Activated T-cell treated with anti-CD3 and anti-CD28 coated beads, Interleukin-2, amount 50 U/mL, for 72 hours (primary cell): Measurements from ENCODE around the gene CEND1. TPM values are rescaled to one million over a fixed set of nuclear protein-coding genes. Genes with fewer than 3 reads are reported as not detected.
A peak's percentile ranks its signal among the peaks of the same experiment; 100 is the strongest.

Experiments
- ATAC-seq, 2 donors: fragments of 150-1000 bp; cut with Tn5 transposase; replicated peaks in 1 of 2; 2 replicates each; pipeline ENCODE4 v1.10.0; 2021; ENCODE audit warnings: moderate library complexity in 2 of 2, mild to moderate bottlenecking in 1 of 2
- DNase-seq, 2 donors: peaks; one replicate each; pipeline ENCODE4 v3.0.0; 2021 to 2022; ENCODE audit warnings: mixed read lengths in 1 of 2
- H3K27ac Mint-ChIP-seq: one replicate; pipeline ENCODE4 v1.8.0; 2022; ENCODE audit warnings: mild to moderate bottlenecking, moderate library complexity, mixed read lengths
- H3K27me3 Mint-ChIP-seq: one replicate; pipeline ENCODE4 v1.8.0; 2022; ENCODE audit warnings: low read depth, mixed read lengths
- H3K36me3 Mint-ChIP-seq, 2 donors: one replicate each; pipeline ENCODE4 v1.8.0; 2022; ENCODE audit warnings: mixed read lengths in 2 of 2, mild to moderate bottlenecking in 1 of 2; ENCODE audit not compliant: insufficient read depth in 2 of 2
- H3K4me1 Mint-ChIP-seq: one replicate; pipeline ENCODE4 v1.8.0; 2022; ENCODE audit warnings: low read depth, mixed read lengths
- H3K4me3 Mint-ChIP-seq, 2 donors: one replicate each; pipeline ENCODE4 v1.8.0; 2022; ENCODE audit warnings: mild to moderate bottlenecking in 2 of 2, mixed read lengths in 2 of 2, moderate library complexity in 2 of 2
- H3K9me3 Mint-ChIP-seq, 2 donors: one replicate each; pipeline ENCODE4 v1.8.0; 2022; ENCODE audit warnings: mixed read lengths in 2 of 2
- total RNA-seq, 2 donors: library from RNA; stranded (reverse); gene quantifications; one replicate each; pipeline ENCODE4 v1.2.3, GENCODE V29; 2022

CEND1 gene
- 1 to 10 TPM; 1.4 to 1.6 TPM for total RNA-seq

DNA sequence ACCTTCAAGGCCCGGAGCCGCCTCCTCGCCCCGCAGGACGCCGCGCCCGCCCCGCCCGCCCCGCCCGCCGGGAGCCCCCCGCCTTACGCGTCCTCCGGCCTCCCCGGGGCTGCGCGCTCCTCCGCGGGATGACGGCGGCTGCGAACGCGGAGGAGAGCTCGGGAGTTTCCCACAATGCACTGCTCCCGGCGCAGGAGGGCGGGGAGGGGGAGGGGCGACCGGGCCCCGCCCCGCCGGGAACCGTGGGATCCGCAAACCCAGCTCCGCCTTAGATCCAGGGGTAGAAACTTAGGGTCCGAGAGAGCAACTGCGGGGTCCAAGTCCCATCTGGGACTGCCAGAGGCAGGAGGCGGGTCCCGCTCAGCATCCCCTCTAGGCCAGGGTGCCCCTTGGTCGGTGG, at the start of gene CEND1:
CEND1 (minus strand) TSS at position 148 of the 400 bp plus-strand sequence. CDS start 1,514 bp downstream, outside the sequence.
- peaks cover 0 to 1% of the 10 kb centered on the region in 2 donors for H3K36me3 Mint-ChIP-seq
- H3K9me3 Mint-ChIP-seq = no peaks in the 10 kb centered on the region
- ATAC-seq (peak; percentile 54 to 66), DNase-seq (peak; percentile 52 to 63)
- no peak within 1 kb of the TSS for H3K27ac Mint-ChIP-seq
- H3K4me3 Mint-ChIP-seq = peak within 1 kb of the TSS; percentile 36 to 56
- no peaks in the 10 kb centered on the region for H3K4me1 Mint-ChIP-seq
- H3K27me3 Mint-ChIP-seq = no peaks in the 10 kb centered on the region

DNA sequence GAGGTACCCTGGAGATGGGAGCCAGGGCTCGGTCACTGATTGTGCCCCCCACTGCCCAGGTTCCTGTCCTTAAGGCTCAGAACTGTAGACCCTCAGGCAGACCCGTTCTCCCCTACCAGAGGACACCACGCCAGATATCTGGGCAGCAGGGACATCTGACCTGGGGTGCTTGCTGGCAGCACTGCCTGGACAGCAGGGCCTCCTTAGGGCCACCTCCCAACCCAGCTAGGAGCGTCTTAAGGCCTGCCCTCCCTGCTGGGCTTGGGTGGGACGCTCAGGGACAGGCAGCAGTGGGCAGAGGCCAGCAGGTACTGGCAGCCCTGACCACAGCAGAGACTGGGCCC, 49.4 kb upstream of the CEND1 start:
- Mint-ChIP-seq H3K27ac (no peak overlapping the region), H3K9me3 (no peaks in the 10 kb centered on the region), H3K36me3 (peaks cover 0 to 4% of the 10 kb centered on the region in 2 donors), H3K4me1 (peaks cover 25% of the 10 kb centered on the region), H3K27me3 (no peaks in the 10 kb centered on the region), H3K4me3 (no peak overlapping the region)
- no peak for DNase-seq
- no peak for ATAC-seq

DNA sequence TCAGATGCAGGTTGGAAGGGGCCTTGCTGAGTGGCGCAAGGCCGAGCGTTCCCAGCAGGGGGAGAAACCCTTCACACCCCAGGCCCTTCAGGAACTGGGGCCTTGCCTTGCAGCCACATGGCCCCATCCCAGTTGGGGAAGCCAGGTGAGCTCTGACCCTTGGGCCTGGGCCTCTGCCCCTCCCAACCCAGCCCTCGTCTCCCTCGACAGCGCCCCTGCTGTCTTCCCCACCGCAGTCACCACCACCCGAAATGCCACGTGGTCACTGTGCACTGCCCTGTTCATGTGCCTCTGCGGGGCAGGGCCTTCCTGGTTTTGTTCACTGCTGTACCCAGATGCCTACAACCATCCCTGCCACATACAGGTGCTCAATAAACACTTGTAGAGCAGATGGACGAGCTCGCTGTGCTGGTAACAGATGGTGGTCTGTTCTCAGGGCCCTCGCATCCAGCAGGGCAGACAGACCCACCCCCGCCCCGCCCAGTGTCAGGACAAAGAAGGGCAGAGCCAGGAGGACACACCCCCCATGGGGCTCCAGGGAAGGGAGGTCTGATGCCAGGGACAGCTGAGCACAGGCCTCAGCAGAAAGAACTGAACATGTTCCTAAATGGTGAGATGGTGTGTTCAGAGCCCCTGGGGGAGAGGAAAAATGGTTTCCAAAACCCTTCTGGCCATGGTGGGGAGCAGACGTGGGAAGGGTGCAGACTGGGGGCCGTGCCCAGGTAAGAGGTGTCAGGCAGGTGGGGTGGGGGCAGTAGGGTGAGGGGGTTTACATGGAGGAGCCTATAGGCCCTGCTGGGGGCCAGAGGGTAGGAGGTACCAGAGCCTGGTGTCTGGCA, 48.8 kb upstream of the CEND1 start:
- H3K36me3 Mint-ChIP-seq = peaks cover 0 to 4% of the 10 kb centered on the region in 2 donors
- no peaks in the 10 kb centered on the region for H3K9me3 Mint-ChIP-seq
- H3K4me1 Mint-ChIP-seq = peaks cover 27% of the 10 kb centered on the region
- ATAC-seq = no peak
- DNase-seq = no peak
- no peaks in the 10 kb centered on the region for H3K27me3 Mint-ChIP-seq
- no peak overlapping the region for H3K4me3 Mint-ChIP-seq
- H3K27ac Mint-ChIP-seq = no peak overlapping the region

DNA sequence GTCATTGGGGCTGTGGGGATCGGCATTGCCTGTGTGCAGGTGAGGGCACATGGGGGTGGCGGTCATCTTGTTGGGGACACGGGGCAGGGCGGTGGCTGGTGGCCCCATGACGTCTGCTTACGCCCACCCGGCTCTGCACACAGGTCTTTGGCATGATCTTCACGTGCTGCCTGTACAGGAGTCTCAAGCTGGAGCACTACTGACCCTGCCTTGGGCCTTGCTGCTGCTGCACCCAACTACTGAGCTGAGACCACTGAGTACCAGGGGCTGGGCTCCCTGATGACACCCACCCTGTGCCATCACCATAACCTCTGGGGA, 48.1 kb upstream of the CEND1 start:
- H3K9me3 Mint-ChIP-seq = no peaks in the 10 kb centered on the region
- H3K27me3 Mint-ChIP-seq = no peaks in the 10 kb centered on the region
- no peak for ATAC-seq

DNA sequence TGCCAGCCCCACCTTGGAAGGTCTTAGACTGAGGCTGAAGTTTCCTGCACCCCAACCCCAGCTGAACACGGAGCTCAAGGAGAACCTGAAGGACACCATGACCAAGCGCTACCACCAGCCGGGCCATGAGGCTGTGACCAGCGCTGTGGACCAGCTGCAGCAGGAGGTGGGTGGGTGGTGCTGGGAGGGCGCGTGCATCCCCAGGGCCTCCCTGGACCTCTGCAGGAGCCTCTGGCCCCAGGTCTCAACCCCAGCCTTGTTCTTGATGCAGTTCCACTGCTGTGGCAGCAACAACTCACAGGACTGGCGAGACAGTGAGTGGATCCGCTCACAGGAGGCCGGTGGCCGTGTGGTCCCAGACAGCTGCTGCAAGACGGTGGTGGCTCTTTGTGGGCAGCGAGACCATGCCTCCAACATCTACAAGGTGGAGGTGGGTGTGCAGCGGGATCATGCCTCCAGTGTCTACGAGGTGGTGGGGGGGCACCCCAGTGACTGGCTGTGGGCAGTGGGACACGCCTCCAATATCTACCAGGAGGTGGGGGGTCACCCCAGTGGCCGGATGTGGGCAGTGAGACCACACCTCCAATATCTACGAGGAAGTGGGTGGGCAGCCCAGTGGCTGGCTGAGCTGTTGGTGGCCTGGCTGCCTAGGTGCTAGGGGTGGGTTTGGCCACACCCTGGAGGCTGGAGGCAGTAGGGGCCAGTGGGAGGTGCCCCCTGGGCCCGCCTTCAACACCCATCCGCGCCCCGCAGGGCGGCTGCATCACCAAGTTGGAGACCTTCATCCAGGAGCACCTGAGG, 47.5 kb upstream of the CEND1 start:
- Mint-ChIP-seq H3K4me3 (no peak overlapping the region), H3K36me3 (peaks cover 0 to 4% of the 10 kb centered on the region in 2 donors), H3K4me1 (peaks cover 22% of the 10 kb centered on the region), H3K9me3 (no peaks in the 10 kb centered on the region), H3K27ac (no peak overlapping the region), H3K27me3 (no peaks in the 10 kb centered on the region)
- no peak for DNase-seq
- no peak for ATAC-seq

More for the DNA sequence above, 48.1 kb upstream of the CEND1 start:
- Mint-ChIP-seq H3K4me1 (peaks cover 22% of the 10 kb centered on the region), H3K4me3 (no peak overlapping the region), H3K27ac (no peak overlapping the region), H3K36me3 (peaks cover 0 to 4% of the 10 kb centered on the region in 2 donors)
- DNase-seq = no peak

DNA sequence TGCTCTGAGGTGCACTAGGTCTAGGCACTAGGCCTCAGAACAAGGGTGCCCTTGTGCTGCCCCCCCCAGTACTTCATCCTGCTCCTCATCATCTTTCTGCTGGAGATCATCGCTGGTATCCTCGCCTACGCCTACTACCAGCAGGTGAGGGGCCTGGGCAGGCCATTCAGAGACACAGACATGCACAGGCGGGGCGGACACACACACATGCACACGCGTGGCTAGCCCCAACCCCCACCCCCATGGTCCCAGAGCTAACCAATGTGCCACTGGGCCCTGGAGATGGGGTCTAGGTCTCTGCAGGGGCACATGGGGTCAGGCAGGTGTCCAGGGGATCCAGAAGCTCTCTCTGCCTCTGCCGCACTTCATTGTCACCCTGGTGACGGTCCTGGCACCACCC, 46.8 kb upstream of the CEND1 start:
- ATAC-seq = no peak
- no peak overlapping the region for H3K4me3 Mint-ChIP-seq
- peaks cover 0 to 4% of the 10 kb centered on the region in 2 donors for H3K36me3 Mint-ChIP-seq
- H3K4me1 Mint-ChIP-seq = peaks cover 26% of the 10 kb centered on the region
- no peak overlapping the region for H3K27ac Mint-ChIP-seq
- H3K9me3 Mint-ChIP-seq = no peaks in the 10 kb centered on the region
- H3K27me3 Mint-ChIP-seq = peaks cover 4% of the 10 kb centered on the region
- no peak for DNase-seq

DNA sequence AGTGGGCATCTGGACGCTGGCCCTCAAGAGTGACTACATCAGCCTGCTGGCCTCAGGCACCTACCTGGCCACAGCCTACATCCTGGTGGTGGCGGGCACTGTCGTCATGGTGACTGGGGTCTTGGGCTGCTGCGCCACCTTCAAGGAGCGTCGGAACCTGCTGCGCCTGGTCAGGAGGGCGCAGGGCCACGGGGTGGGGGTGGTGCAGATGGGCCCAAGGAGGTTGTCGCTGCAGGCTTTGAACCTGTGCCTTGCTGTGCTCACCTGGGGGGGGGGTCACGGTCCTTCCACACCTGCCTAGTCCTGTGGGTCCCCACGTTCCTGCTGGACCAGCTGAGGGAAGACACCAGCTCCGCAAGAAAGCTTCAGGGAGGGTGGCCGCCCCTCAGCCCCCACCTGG, 46.4 kb upstream of the CEND1 start:
- Mint-ChIP-seq H3K27me3 (peaks cover 8% of the 10 kb centered on the region), H3K4me3 (no peak overlapping the region), H3K4me1 (peaks cover 27% of the 10 kb centered on the region), H3K9me3 (no peaks in the 10 kb centered on the region), H3K27ac (no peak overlapping the region), H3K36me3 (peaks cover 0 to 4% of the 10 kb centered on the region in 2 donors)
- no peak for ATAC-seq
- DNase-seq = no peak

DNA sequence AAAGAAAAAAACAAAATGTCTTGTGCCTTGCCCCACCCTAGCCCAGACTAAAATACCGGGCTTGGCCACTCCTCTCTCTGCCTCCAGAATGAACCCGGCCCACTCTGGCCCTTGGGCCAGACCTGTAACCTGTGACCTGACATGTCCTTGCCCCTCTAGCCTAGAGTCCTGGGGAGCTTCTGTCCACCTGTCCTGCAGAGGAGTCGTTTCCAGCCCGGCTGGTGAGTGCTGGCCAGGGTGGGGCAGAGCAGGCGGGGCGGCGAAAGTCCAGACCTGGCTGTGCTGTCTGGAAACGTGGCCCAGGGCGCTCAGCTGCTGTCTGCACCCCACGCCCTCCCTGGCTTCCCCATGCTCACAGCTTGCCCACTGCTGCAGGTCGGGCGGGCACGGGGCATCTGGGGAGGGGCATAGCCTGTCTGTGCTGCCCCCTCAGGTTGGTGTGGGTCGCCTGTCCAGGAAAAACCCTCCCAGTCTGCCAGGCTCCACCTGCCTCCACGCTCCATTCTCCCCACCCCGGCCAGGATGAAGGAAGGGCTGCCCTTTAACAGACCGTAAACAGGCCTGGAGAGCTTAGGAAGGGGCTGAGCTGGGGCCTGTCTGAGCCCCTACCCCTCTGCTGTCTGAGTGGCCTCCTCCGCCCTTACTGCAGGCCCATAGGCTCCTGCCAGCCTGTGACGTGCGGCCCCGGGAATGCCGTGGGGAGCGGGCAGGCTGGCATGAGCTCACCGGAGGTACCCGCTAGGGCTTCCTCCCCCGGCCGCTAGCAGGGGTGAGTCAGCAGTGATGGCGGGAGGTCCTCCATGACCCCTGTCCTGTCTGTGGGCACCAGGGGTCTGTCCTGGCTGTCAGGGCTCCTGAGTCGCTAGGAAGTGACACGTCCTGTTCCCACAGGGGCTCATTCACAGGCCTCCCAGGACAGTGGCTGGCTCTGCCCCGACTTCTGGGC, 44.8 kb upstream of the CEND1 start:
- Mint-ChIP-seq H3K9me3 (no peaks in the 10 kb centered on the region), H3K4me3 (peak overlapping the region; percentile 75), H3K27me3 (peaks cover 13% of the 10 kb centered on the region), H3K27ac (peak overlapping the region; percentile 54), H3K36me3 (peaks cover 0 to 4% of the 10 kb centered on the region in 2 donors), H3K4me1 (peaks cover 17% of the 10 kb centered on the region)
- DNase-seq (no peak), ATAC-seq (no peak)

DNA sequence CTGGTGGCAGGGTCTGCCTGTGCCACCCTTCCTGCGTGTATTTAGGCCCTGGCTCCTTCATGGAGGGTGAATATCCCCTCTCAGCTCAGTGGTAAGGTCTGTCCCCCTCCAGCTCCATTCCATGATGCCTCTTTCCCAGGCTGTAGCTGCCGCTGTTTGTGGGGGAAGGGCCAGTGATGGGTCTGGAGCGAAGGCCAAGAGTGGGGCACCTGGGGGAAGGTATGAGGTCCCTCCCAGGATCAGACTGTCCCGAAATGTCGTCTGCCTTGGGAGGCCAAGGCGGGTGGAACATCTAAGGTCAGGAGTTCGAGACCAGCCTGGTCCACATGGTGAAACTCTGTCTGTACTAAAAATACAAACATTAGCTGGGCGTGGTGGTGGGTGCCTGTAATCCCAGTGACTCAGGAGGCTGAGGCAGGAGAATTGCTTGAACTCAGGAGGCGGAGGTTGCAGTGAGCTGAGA, 44.0 kb upstream of the CEND1 start:
- ATAC-seq (no peak), DNase-seq (no peak)
- peaks cover 25% of the 10 kb centered on the region for H3K4me1 Mint-ChIP-seq
- peaks cover 20% of the 10 kb centered on the region for H3K27me3 Mint-ChIP-seq
- no peaks in the 10 kb centered on the region for H3K9me3 Mint-ChIP-seq
- peaks cover 0 to 1% of the 10 kb centered on the region in 2 donors for H3K36me3 Mint-ChIP-seq
- peak overlapping the region; percentile 75 for H3K4me3 Mint-ChIP-seq
- H3K27ac Mint-ChIP-seq = peak overlapping the region; percentile 54

DNA sequence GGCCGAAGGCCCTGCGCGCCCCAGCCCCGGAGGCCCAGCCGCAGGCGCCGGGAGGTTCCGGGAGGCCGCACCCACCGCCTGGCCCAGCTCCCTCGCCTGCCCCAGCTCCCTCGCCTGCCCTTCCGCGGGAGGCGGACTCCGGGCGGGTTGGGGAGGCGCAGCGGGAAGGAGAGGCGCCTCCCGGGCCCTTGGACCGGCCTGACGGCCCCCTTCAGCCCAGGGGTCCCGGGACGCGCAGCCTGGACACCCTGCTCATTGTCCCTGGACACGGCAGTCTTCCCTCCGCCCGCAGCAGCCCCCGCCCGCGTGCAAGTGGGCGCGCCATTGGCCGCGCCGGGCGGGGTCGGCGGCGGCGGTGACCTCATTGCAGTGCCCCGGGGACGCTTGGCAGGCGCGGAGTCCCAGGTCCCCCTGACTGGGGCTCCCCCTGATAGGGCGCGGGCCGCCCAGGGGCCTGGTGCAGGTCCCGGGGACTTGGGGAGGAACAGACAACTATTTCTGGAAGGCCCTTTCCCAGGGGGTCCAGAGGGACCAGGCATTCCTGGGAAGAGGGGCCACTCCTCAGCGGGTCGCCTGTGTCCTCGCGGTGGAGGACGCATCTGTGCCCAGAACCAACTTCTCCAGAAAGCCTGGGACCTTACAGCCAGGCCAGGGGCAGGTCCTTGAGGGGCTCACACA, 43.4 kb upstream of the CEND1 start:
- no peaks in the 10 kb centered on the region for H3K9me3 Mint-ChIP-seq
- DNase-seq (peak; percentile 62 to 64), ATAC-seq (peak; percentile 40 to 45)
- no peak overlapping the region for H3K27ac Mint-ChIP-seq
- peaks cover 27% of the 10 kb centered on the region for H3K27me3 Mint-ChIP-seq
- no peaks in the 10 kb centered on the region for H3K36me3 Mint-ChIP-seq
- peaks cover 26% of the 10 kb centered on the region for H3K4me1 Mint-ChIP-seq
- peak overlapping the region; percentile 75 for H3K4me3 Mint-ChIP-seq

DNA sequence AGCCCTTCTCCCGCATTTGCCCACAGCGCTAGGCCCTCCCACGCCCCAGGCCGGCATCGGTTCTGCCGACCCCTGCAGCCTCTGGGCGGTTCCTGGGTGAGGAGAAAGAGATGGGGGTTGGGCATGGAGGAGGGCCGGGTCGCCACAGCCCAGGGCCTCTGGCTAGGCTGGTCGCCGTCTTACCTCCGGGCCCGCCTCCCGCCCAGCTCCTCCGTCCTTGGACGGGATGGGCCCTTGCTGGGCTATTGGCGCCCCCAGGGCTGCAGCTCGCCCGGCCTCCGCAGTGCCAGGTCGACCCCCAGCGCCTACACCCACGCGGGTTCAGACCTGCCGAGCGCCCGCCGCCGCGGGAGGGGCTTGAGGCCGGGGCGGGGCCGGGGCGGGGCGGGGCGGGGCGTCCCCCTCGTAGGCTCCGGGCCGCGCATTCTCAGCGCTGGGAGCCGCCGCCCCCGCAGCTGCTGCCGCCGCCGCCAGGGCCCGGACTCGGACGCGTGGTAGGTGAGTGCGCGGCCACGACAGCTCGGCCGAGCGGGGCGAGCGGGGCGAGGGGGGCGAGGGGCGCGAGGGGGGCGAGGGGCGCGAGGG, 42.7 kb upstream of the CEND1 start, which contains the start of gene CD151:
CD151 (plus strand) TSS at position 424 of the 585 bp plus-strand sequence. CDS start 3,118 bp downstream, outside the sequence.
- H3K36me3 Mint-ChIP-seq = no peaks in the 10 kb centered on the region
- H3K4me1 Mint-ChIP-seq = peaks cover 32% of the 10 kb centered on the region
- no peaks in the 10 kb centered on the region for H3K9me3 Mint-ChIP-seq
- peak within 1 kb of the TSS; percentile 75 for H3K4me3 Mint-ChIP-seq
- DNase-seq (peak; percentile 62 to 71), ATAC-seq (peak; percentile 66 to 68)
- H3K27ac Mint-ChIP-seq = no peak within 1 kb of the TSS
- H3K27me3 Mint-ChIP-seq = peaks cover 33% of the 10 kb centered on the region
